ENCODE measurements around the gene SFXN5. TPM values are rescaled to one million over a fixed set of nuclear protein-coding genes. Genes with fewer than 3 reads are reported as not detected.

Gene SFXN5
- total RNA-seq, 1 donor from 2014 or later = 7.6 TPM

- no peak for TF ChIP-seq CTCF (IDR thresholded peaks at IDR 0.05; ENCODE audit: insufficient read depth, low read length, poor library complexity, severe bottlenecking)
- Histone ChIP-seq H3K27me3 (ENCODE audit: control insufficient read depth, insufficient read depth, low read length) (no peaks in the 10 kb centered on the region), H3K4me3 (ENCODE audit: low read depth, low read length) (no peak overlapping the region), H3K36me3 (ENCODE audit: control insufficient read depth, insufficient read depth, low read length) (no peaks in the 10 kb centered on the region)
- no peak for DNase-seq (ENCODE audit: low read depth)
Observed at GRCh38 chr2:72946466-72946865, 125.0 kb downstream of the SFXN5 start.

- Histone ChIP-seq H3K27me3 (ENCODE audit: control insufficient read depth, insufficient read depth, low read length) (no peaks in the 10 kb centered on the region), H3K36me3 (ENCODE audit: control insufficient read depth, insufficient read depth, low read length) (no peaks in the 10 kb centered on the region), H3K4me3 (ENCODE audit: low read depth, low read length) (no peak overlapping the region)
- TF ChIP-seq CTCF (IDR thresholded peaks at IDR 0.05; ENCODE audit: insufficient read depth, low read length, poor library complexity, severe bottlenecking) = no peak
- DNase-seq (ENCODE audit: low read depth) = no peak
Observed at GRCh38 chr2:72945450-72946019, 126.0 kb downstream of the SFXN5 start.

GRCh38 chr2:72944804-72945449 lies 126.6 kb downstream of the SFXN5 start:
- TF ChIP-seq CTCF (IDR thresholded peaks at IDR 0.05; ENCODE audit: insufficient read depth, low read length, poor library complexity, severe bottlenecking) = no peak
- H3K4me3 ChIP-seq (ENCODE audit: low read depth, low read length) = no peak overlapping the region
- no peak for DNase-seq (ENCODE audit: low read depth)

GRCh38 chr2:72943540-72944395 lies 127.7 kb downstream of the SFXN5 start:
- Histone ChIP-seq H3K36me3 (ENCODE audit: control insufficient read depth, insufficient read depth, low read length) (no peaks in the 10 kb centered on the region), H3K4me3 (ENCODE audit: low read depth, low read length) (no peak overlapping the region), H3K27me3 (ENCODE audit: control insufficient read depth, insufficient read depth, low read length) (no peaks in the 10 kb centered on the region)
- no peak for DNase-seq (ENCODE audit: low read depth)
- TF ChIP-seq CTCF (IDR thresholded peaks at IDR 0.05; ENCODE audit: insufficient read depth, low read length, poor library complexity, severe bottlenecking) = no peak

More at GRCh38 chr2:72944804-72945449, 126.6 kb downstream of the SFXN5 start:
- Histone ChIP-seq H3K36me3 (ENCODE audit: control insufficient read depth, insufficient read depth, low read length) (no peaks in the 10 kb centered on the region), H3K27me3 (ENCODE audit: control insufficient read depth, insufficient read depth, low read length) (no peaks in the 10 kb centered on the region)

GRCh38 chr2:72942881-72943418 lies 128.6 kb downstream of the SFXN5 start:
- no peak for DNase-seq (ENCODE audit: low read depth)
- H3K36me3 ChIP-seq (ENCODE audit: control insufficient read depth, insufficient read depth, low read length) = no peaks in the 10 kb centered on the region
- TF ChIP-seq CTCF (IDR thresholded peaks at IDR 0.05; ENCODE audit: insufficient read depth, low read length, poor library complexity, severe bottlenecking) = no peak
- no peaks in the 10 kb centered on the region for H3K27me3 ChIP-seq (ENCODE audit: control insufficient read depth, insufficient read depth, low read length)
- H3K4me3 ChIP-seq (ENCODE audit: low read depth, low read length) = no peak overlapping the region
